PC-3 (cell line): ENCODE measurements around the gene SLFN5.
"Not testable (repeated sequence)": the region's sequence is repeated elsewhere in the genome, so short reads cannot be mapped to it uniquely, and the experiment has no call there.

Experiments
- CTCF ChIP-seq: fragments of 300-600 bp; sonication (generic); conservative IDR thresholded peaks from 2 replicates; pipeline ENCODE4 v1.5.1; 2017; ENCODE audit warnings: antibody characterized with exemption, low read depth, mild to moderate bottlenecking, low read length
- EZH2phosphoT487 ChIP-seq: fragments of 300-600 bp; sonication (generic); IDR thresholded peaks from 2 replicates; pipeline ENCODE4 v1.6.1; 2018; ENCODE audit warnings: mild to moderate bottlenecking, antibody characterized with exemption, low read length, borderline replicate concordance

GRCh38 chr17:35195062-35195461 is 47.8 kb upstream of the SLFN5 start:
- TF ChIP-seq CTCF, EZH2phosphoT487: not testable (repeated sequence)
